Skin epidermis (tissue), 12 donors: ENCODE measurements around the gene SRRM3.
"Not testable (repeated sequence)": the region's sequence is repeated elsewhere in the genome, so short reads cannot be mapped to it uniquely, and the experiment has no call there.

ENCODE experiments used
- H3K27ac ChIP-seq, 21 experiments: fragments of 200-600 bp; sonication (generic) in 11 of 21; one replicate each; pipeline ENCODE4 v1.5.0; 2020; ENCODE audit warnings: mild to moderate bottlenecking in 3 of 21, inconsistent platforms in 2 of 21, moderate library complexity in 2 of 21
- H3K4me3 ChIP-seq, 7 experiments: fragments of 200-600 bp; sonication (generic) in 2 of 7; one replicate each; pipeline ENCODE4 v1.5.0; 2020; ENCODE audit warnings: inconsistent platforms in 2 of 7, mild to moderate bottlenecking in 2 of 7, moderate library complexity in 1 of 7

Gene SRRM3

DNA sequence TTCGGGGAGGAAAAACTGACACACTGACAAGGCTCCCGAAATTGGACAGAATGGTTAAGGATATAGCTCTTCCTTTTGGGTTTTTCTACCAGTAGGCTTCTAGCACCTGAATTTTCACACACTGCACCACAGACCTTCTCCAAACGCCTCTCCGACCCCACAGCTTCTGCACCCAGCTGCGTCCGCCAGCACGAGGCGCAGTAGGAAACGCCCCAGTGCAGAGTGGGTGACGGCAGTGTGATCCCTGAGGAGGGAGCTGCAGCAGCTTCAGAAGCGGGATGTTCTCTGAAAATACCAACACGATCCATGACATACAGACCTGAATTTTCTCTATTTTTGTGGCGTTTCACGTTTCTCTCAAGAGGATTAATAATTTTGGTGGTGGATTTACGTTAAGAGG is 126.7 kb downstream of the SRRM3 start:
- H3K27ac ChIP-seq: no peak overlapping the region

DNA sequence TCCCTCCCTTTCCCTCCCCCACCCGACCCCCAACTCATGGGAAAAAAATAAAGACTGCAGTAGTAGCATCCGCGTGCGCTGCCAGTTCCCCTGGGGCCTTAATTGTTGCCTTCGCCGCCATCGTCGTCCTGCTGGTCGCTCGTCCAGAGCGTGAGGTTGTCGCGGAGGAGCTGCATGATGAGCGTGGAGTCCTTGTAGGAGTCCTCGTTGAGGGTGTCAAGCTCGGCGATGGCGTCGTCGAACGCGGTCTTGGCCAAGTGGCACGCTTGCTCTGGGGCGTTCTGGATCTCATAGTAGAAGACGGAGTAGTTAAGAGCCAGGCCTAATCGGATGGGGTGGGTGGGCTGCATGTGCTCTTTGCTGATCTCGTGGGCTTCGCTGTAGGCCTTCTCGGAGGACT is 127.8 kb downstream of the SRRM3 start:
- Histone ChIP-seq H3K4me3 (no peak overlapping the region), H3K27ac (no peak overlapping the region)

More for the DNA sequence above, 126.7 kb downstream of the SRRM3 start:
- H3K4me3 ChIP-seq: no peak overlapping the region

DNA sequence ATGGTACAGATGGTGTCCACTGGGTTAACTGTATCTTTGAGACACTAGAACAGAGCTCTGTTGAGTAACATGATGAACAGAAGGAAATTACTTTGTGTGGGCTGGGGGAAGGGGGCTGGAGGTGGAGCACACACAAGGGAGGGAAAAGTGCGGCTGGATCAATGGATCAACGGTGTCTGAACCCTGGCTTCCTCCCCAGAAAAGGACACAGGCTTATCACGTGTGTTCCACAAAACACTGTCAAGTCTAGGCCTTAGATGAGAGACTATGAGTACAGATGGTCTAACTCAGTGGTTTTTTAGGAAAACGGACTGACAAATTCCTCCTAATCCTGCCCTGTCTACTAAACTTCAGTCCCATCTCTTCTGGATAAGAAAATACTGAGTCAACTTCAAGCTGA is 128.6 kb downstream of the SRRM3 start:
- no peak overlapping the region for H3K4me3 ChIP-seq
- no peak overlapping the region for H3K27ac ChIP-seq

- Histone ChIP-seq H3K27ac (no peak overlapping the region), H3K4me3 (no peak overlapping the region)
Observed at GRCh38 chr7:76330673-76331072, 129.0 kb downstream of the SRRM3 start.

DNA sequence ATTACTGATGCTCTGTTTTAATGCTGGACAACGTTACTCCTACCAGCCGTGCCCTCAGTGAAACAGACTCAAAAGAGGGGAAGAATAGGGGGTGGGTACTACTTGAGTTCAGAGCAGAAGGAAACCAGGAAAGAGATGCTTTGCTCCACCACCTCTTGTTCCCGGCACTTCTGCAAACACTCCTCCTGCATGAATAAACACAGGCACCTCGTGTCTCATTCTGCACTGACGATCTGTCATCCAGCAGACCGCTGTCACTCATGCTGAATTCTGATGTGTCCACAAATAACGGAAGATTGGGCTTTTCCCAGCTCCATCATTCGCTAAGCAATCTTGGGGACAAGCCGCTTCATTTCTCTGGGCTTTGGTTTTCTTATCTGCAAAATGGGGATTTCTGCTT is 130.4 kb downstream of the SRRM3 start:
- Histone ChIP-seq H3K4me3 (no peak overlapping the region), H3K27ac (no peak overlapping the region)

DNA sequence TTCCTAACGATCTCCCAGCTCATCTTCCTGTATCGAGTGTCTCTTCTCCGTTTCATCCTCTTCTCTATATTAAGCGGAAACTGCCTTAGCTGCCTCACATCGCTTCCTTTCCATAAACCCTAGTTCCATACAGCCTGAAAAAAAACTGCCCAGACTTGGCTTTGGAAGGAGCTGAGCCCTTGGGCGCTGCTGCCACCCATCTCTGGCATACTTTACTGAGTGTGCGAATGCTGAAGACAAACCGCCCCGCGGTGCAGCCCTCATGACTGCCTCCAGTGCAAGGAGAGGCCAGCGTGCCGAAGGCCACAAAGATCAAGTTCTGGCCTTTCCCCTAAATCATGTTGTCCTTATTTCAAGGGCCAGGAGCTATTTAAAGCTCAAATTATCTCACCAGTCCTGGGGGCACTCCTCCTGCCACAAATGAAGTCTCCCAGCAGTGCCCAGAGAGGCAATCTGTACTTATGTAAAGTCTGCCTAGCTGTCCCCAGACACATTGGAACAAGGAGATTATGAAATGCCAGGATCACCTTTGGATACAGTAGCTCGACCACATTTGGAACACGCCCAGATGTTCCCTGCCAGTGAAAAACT is 131.9 kb downstream of the SRRM3 start:
- H3K4me3 ChIP-seq: no peak overlapping the region

GRCh38 chr7:76334320-76334967 is 132.7 kb downstream of the SRRM3 start:
- Histone ChIP-seq H3K27ac (no peak overlapping the region), H3K4me3 (no peak overlapping the region)

More for the DNA sequence above, 131.9 kb downstream of the SRRM3 start:
- peak overlapping the region in 1 of 21 experiments; percentile 74 for H3K27ac ChIP-seq

- not testable (repeated sequence) for H3K27ac ChIP-seq, H3K4me3 ChIP-seq
Observed at GRCh38 chr7:76335417-76335816, 133.7 kb downstream of the SRRM3 start.

- Histone ChIP-seq H3K4me3 (no peak overlapping the region), H3K27ac (no peak overlapping the region)
Observed at GRCh38 chr7:76336094-76336493, 134.4 kb downstream of the SRRM3 start.
